CD8-positive, alpha-beta memory T cell (primary cell): ENCODE results near the gene NFE2L3. TPM values are rescaled to one million over a fixed set of nuclear protein-coding genes. Genes with fewer than 3 reads are reported as not detected.
A peak's percentile ranks its signal among the peaks of the same experiment; 100 is the strongest.

ENCODE experiments used
- CTCF ChIA-PET: fragments of 350-600 bp; sonication (Branson Sonifier 250); formaldehyde crosslinking; loops from one replicate; lab custom pipeline; 2021; ENCODE audit warnings: antibody characterized with exemption; lab: Charles Lee
- POLR2A ChIA-PET: fragments of 350-600 bp; sonication (Branson Sonifier 250); formaldehyde crosslinking; loops from one replicate; lab custom pipeline; 2021; ENCODE audit warnings: antibody characterized with exemption; lab: Charles Lee
- DNase-seq, 5 donors: peaks; one replicate each; pipeline versions ENCODE4 v3.0.0 to v3.0.0-alpha.2; 2020 to 2022; ENCODE audit warnings: mixed read lengths in 1 of 5
- H3K27ac ChIP-seq: one replicate; pipeline ENCODE4 v1.7.0; 2013; ENCODE audit warnings: low read depth, mild to moderate bottlenecking, low read length, moderate library complexity
- H3K27me3 ChIP-seq: 2 replicates; pipeline ENCODE4 v1.7.0; 2013; ENCODE audit warnings: low read length, mild to moderate bottlenecking; ENCODE audit not compliant: insufficient read depth, poor library complexity, severe bottlenecking
- H3K36me3 ChIP-seq: 2 replicates; pipeline ENCODE4 v1.7.0; 2013; ENCODE audit warnings: mild to moderate bottlenecking, low read length, moderate library complexity; ENCODE audit not compliant: insufficient read depth
- H3K4me1 ChIP-seq: 2 replicates; pipeline ENCODE4 v1.7.0; 2013; ENCODE audit warnings: mild to moderate bottlenecking, low read length, moderate library complexity; ENCODE audit not compliant: insufficient read depth
- H3K4me3 ChIP-seq: 2 replicates; pipeline ENCODE4 v1.7.0; 2013; ENCODE audit warnings: mild to moderate bottlenecking, low read length
- H3K9me3 ChIP-seq: 2 replicates; pipeline ENCODE4 v1.7.0; 2013; ENCODE audit warnings: mild to moderate bottlenecking, low read length
- H3K27ac Mint-ChIP-seq, 8 donors: one replicate each; pipeline ENCODE4 v1.8.0; 2020 to 2021; ENCODE audit warnings: mixed read lengths in 8 of 8, mild to moderate bottlenecking in 6 of 8, inconsistent platforms in 3 of 8, moderate library complexity in 3 of 8
- H3K27me3 Mint-ChIP-seq, 2 donors: one replicate each; pipeline ENCODE4 v1.8.0; 2020 to 2021; ENCODE audit warnings: mixed read lengths in 2 of 2, mild to moderate bottlenecking in 1 of 2, moderate library complexity in 1 of 2
- H3K36me3 Mint-ChIP-seq, 3 donors: one replicate each; pipeline ENCODE4 v1.8.0; 2020 to 2021; ENCODE audit warnings: mixed read lengths in 3 of 3, inconsistent platforms in 1 of 3, mild to moderate bottlenecking in 1 of 3
- H3K4me1 Mint-ChIP-seq, 3 donors: one replicate each; pipeline ENCODE4 v1.8.0; 2020 to 2021; ENCODE audit warnings: mixed read lengths in 3 of 3, inconsistent platforms in 1 of 3, mild to moderate bottlenecking in 1 of 3
- H3K4me3 Mint-ChIP-seq, 7 donors: one replicate each; pipeline ENCODE4 v1.8.0; 2020 to 2021; ENCODE audit warnings: mixed read lengths in 7 of 7, mild to moderate bottlenecking in 6 of 7, moderate library complexity in 4 of 7, inconsistent platforms in 2 of 7
- H3K9me3 Mint-ChIP-seq, 5 donors: one replicate each; pipeline ENCODE4 v1.8.0; 2020 to 2022; ENCODE audit warnings: mixed read lengths in 5 of 5, mild to moderate bottlenecking in 3 of 5, moderate library complexity in 2 of 5, inconsistent platforms in 1 of 5
- polyA plus RNA-seq: library from polyadenylated mRNA; unstranded; fragments of 300-500 nt; fragmentation: Illumina TruSeq; gene quantifications from one replicate; pipeline ENCODE4 v1.2.3, GENCODE V29; 2021
- total RNA-seq, 2 experiments: library from RNA; stranded (reverse); gene quantifications; one replicate each; pipeline ENCODE4 v1.2.3, GENCODE V29; 2021

Gene NFE2L3
- total and polyA plus RNA-seq, 3 experiments from 2014 or later: 6.5 to 47.4 (median 43.5) TPM

- H3K4me3 Mint-ChIP-seq: peak overlapping the region; percentile 92 to 100 (median 99)
- peaks cover 51 to 60% (median 55%) of the 10 kb centered on the region in 3 donors for H3K4me1 Mint-ChIP-seq
- Histone ChIP-seq H3K4me1 (peaks cover 42% of the 10 kb centered on the region), H3K36me3 (peaks cover 49% of the 10 kb centered on the region), H3K9me3 (no peaks in the 10 kb centered on the region), H3K27ac (peak overlapping the region; percentile 93), H3K27me3 (no peaks in the 10 kb centered on the region), H3K4me3 (peak overlapping the region; percentile 94)
- H3K27me3 Mint-ChIP-seq: peaks cover 0 to 14% of the 10 kb centered on the region in 2 donors
- ChIA-PET CTCF (interaction anchor here (0.7 to 10.1 kb wide), 18 partner anchors 10 to 306 kb away, joined by 3 to 94 read pairs (median 5); partner anchors contain the start of genes NFE2L3 and SNX10), POLR2A (interaction anchor here (0.6 to 6.1 kb wide), 8 partner anchors 11 to 120 kb away, joined by 3 to 55 read pairs (median 5); partner anchors contain the start of gene NFE2L3)
- H3K9me3 Mint-ChIP-seq: peaks cover 0 to 5% (median 0%) of the 10 kb centered on the region in 5 donors
- peak overlapping the region; percentile 95 to 100 (median 98) for H3K27ac Mint-ChIP-seq
- peaks cover 39 to 76% (median 42%) of the 10 kb centered on the region in 3 donors for H3K36me3 Mint-ChIP-seq
- DNase-seq: no peak
These were observed 46.8 kb downstream of the NFE2L3 start for GRCh38 chr7:26198781-26199169.

DNA sequence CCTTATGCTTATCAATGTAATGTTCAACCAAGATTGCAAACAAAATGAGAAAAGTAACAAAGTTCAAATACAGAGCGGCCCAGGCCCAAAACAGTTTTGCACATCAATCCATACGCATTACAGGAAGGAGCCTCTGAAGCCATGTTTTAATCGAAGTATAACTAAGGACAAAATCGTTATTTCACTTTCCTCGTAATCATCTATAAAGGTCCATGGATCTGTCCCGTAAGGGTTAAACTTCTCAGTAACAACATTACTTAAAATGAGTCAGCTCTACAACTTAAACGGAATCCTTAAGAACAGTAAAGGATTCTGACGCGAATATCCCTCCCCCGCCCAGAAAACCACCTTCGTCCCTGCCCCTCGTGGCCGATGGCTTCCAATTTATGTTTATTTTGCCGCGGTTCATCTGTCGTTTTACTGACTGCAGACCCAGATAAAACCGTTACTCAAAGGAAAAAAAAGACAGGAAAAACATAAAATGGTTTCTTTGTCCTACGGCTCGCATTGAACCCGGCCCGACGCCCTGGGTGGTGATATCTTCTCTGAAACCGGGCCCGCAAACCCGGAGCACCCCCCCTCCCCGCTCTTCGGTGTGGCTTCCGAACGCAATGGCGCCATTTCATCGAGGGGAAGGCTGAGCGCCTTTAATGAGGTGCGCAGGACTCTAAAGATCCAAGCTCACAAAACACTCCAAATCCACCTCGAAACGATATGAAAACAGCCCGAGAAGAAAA, 47.5 kb downstream of the NFE2L3 start:
- Mint-ChIP-seq H3K4me3 (peak overlapping the region; percentile 92 to 100 (median 99)), H3K27ac (peak overlapping the region; percentile 95 to 100 (median 98)), H3K27me3 (peaks cover 0 to 14% of the 10 kb centered on the region in 2 donors), H3K4me1 (peaks cover 50 to 60% (median 55%) of the 10 kb centered on the region in 3 donors), H3K9me3 (peaks cover 0 to 5% (median 0%) of the 10 kb centered on the region in 5 donors), H3K36me3 (peaks cover 35 to 69% (median 37%) of the 10 kb centered on the region in 3 donors)
- Histone ChIP-seq H3K4me1 (peaks cover 41% of the 10 kb centered on the region), H3K4me3 (peak overlapping the region; percentile 94), H3K9me3 (no peaks in the 10 kb centered on the region), H3K36me3 (peaks cover 45% of the 10 kb centered on the region), H3K27ac (peak overlapping the region; percentile 93), H3K27me3 (no peaks in the 10 kb centered on the region)
- ChIA-PET POLR2A (interaction anchor here (0.6 to 6.1 kb wide), 13 partner anchors 7 to 109 kb away, joined by 3 to 55 read pairs (median 5); partner anchors contain the start of genes NFE2L3 and SNX10), CTCF (interaction anchor here (1.0 to 10.1 kb wide), 14 partner anchors 9 to 307 kb away, joined by 3 to 94 read pairs (median 8); partner anchors contain the start of genes NFE2L3 and SNX10)
- DNase-seq: peak in 4 of 5 donors; percentile 52 to 83 (median 64)

GRCh38 chr7:26200038-26200443, 48.0 kb downstream of the NFE2L3 start:
- Histone ChIP-seq H3K4me3 (peak overlapping the region; percentile 94), H3K4me1 (peaks cover 38% of the 10 kb centered on the region), H3K27ac (peak overlapping the region; percentile 93), H3K27me3 (no peaks in the 10 kb centered on the region), H3K9me3 (no peaks in the 10 kb centered on the region), H3K36me3 (peaks cover 43% of the 10 kb centered on the region)
- Mint-ChIP-seq H3K9me3 (peaks cover 0 to 5% (median 0%) of the 10 kb centered on the region in 5 donors), H3K27me3 (peaks cover 0 to 14% of the 10 kb centered on the region in 2 donors), H3K27ac (peak overlapping the region; percentile 95 to 100 (median 98)), H3K36me3 (peaks cover 35 to 67% (median 36%) of the 10 kb centered on the region in 3 donors), H3K4me1 (peaks cover 51 to 60% (median 54%) of the 10 kb centered on the region in 3 donors), H3K4me3 (peak overlapping the region; percentile 92 to 100 (median 99))
- CTCF ChIA-PET: interaction anchor here (1.3 to 10.1 kb wide), 8 partner anchors 8 to 307 kb away, joined by 4 to 94 read pairs (median 9); partner anchors contain the start of gene NFE2L3
- POLR2A ChIA-PET: interaction anchor here (0.7 to 6.1 kb wide), 11 partner anchors 8 to 94 kb away, joined by 3 to 55 read pairs (median 4); partner anchors contain the start of genes NFE2L3 and SNX10
- DNase-seq: peak; percentile 68 to 85 (median 79)

DNA sequence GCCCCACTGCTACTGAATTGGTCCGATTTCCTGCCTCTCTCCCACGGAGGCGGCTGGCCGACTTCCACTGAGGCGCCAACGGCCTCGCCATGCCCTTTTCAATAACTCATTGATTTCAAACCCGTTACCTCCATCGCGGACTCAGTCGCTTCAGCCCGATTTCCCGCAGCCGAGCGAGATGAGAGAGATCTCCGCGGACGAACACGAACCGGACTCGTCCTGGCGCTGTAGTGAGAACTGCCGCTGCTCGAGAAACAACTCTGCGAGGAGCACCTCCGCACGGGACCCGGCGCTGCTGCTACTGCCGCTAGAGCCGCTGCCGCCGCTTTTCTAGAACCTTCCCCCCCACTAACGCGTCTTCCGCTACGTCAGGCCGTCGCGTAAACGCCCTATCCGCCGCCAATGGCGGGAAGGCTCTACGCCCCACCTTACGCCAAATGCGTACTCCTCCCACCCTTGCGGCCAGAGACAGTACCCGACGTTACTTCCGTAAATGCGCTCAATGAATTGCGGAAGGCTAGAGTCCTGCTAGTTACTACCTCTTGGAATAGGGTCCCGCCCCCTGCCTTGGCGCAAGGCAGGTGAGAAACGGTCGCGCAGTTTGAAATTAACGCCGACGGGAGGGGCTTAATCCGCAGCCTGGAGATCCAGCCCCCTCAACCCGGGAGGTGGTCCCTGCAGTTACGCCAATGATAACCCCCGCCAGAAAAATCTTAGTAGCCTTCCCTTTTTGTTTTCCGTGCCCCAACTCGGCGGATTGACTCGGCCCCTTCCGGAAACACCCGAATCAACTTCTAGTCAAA, 48.6 kb downstream of the NFE2L3 start, which contains the start of gene HNRNPA2B1:
Gene HNRNPA2B1, minus strand, starts transcription at position 303 of the 803 bp plus-strand sequence. Its CDS starts 169 bp downstream, at position 134.
- H3K27me3 ChIP-seq: no peaks in the 10 kb centered on the region
- Mint-ChIP-seq H3K36me3 (peaks cover 29 to 67% (median 32%) of the 10 kb centered on the region in 3 donors), H3K27ac (peak within 1 kb of the TSS; percentile 95 to 100 (median 98)), H3K4me1 (peaks cover 51 to 60% (median 54%) of the 10 kb centered on the region in 3 donors), H3K27me3 (peaks cover 0 to 14% of the 10 kb centered on the region in 2 donors), H3K4me3 (peak within 1 kb of the TSS; percentile 92 to 100 (median 99)), H3K9me3 (peaks cover 0 to 5% (median 0%) of the 10 kb centered on the region in 5 donors)
- DNase-seq: peak; percentile 93 to 99 (median 99)
- H3K36me3 ChIP-seq: peaks cover 37% of the 10 kb centered on the region
- ChIA-PET CTCF (interaction anchor here (0.7 to 10.1 kb wide), 10 partner anchors 8 to 308 kb away, joined by 3 to 94 read pairs (median 6); partner anchors contain the start of gene NFE2L3), POLR2A (interaction anchor here (0.6 to 6.1 kb wide), 14 partner anchors 8 to 1540 kb away, joined by 3 to 55 read pairs (median 5); partner anchors contain the start of genes NFE2L3, SNX10 and TAX1BP1)
- peak within 1 kb of the TSS; percentile 93 for H3K27ac ChIP-seq
- no peaks in the 10 kb centered on the region for H3K9me3 ChIP-seq
- H3K4me3 ChIP-seq: peak within 1 kb of the TSS; percentile 94
- H3K4me1 ChIP-seq: peaks cover 36% of the 10 kb centered on the region

DNA sequence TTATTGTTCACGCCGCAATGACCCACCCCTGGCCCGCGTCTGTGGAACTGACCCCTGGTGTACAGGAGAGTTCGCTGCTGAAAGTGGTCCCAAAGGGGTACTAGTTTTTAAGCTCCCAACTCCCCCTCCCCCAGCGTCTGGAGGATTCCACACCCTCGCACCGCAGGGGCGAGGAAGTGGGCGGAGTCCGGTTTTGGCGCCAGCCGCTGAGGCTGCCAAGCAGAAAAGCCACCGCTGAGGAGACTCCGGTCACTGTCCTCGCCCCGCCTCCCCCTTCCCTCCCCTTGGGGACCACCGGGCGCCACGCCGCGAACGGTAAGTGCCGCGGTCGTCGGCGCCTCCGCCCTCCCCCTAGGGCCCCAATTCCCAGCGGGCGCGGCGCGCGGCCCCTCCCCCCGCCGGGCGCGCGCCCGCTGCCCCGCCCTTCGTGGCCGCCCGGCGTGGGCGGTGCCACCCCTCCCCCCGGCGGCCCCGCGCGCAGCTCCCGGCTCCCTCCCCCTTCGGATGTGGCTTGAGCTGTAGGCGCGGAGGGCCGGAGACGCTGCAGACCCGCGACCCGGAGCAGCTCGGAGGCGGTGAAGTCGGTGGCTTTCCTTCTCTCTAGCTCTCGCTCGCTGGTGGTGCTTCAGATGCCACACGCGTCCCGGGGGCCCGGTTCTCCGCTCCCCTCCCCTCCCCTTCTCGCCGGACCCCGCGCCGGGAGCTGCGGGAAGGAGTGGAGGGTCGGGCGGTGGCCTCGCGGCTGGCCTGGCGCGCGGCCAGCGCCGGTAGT, 49.4 kb downstream of the NFE2L3 start, which contains the start of gene CBX3:
Gene CBX3, plus strand, starts transcription at position 499 of the 772 bp plus-strand sequence. CDS start 1,254 bp downstream, outside the sequence.
- peak within 1 kb of the TSS; percentile 94 to 100 (median 99) for H3K4me3 Mint-ChIP-seq
- POLR2A ChIA-PET: interaction anchor here (0.6 to 6.1 kb wide), 15 partner anchors 9 to 1539 kb away, joined by 3 to 55 read pairs (median 4); partner anchors contain the start of genes NFE2L3, SNX10 and TAX1BP1
- H3K27me3 Mint-ChIP-seq: peaks cover 0 to 14% of the 10 kb centered on the region in 2 donors
- peak within 1 kb of the TSS; percentile 94 for H3K4me3 ChIP-seq
- no peaks in the 10 kb centered on the region for H3K27me3 ChIP-seq
- peak within 1 kb of the TSS; percentile 95 to 100 (median 98) for H3K27ac Mint-ChIP-seq
- peaks cover 21 to 65% (median 24%) of the 10 kb centered on the region in 3 donors for H3K36me3 Mint-ChIP-seq
- H3K36me3 ChIP-seq: peaks cover 29% of the 10 kb centered on the region
- H3K9me3 ChIP-seq: no peaks in the 10 kb centered on the region
- CTCF ChIA-PET: interaction anchor here (0.7 to 2.0 kb wide), 5 partner anchors 9 to 110 kb away, joined by 3 to 6 read pairs (median 4); no protein-coding TSS in a partner anchor
- peaks cover 51 to 60% (median 52%) of the 10 kb centered on the region in 3 donors for H3K4me1 Mint-ChIP-seq
- H3K9me3 Mint-ChIP-seq: peaks cover 0 to 5% (median 0%) of the 10 kb centered on the region in 5 donors
- peak in 4 of 5 donors; percentile 86 to 94 (median 89) for DNase-seq
- H3K4me1 ChIP-seq: peaks cover 32% of the 10 kb centered on the region
- H3K27ac ChIP-seq: peak within 1 kb of the TSS; percentile 93
